MM.1S (cell line): ENCODE data around the gene SFMBT1.

ENCODE experiments used
- DNase-seq: peaks from one replicate; pipeline ENCODE4 v3.0.0-alpha.2; 2015
- H2AFZ ChIP-seq: fragments of 300-600 bp; sonication (generic); 2 replicates; pipeline ENCODE4 v1.6.0; 2016; ENCODE audit warnings: antibody characterized with exemption, low read length
- H3F3A ChIP-seq: fragments of 300-600 bp; sonication (generic); 2 replicates; pipeline ENCODE4 v1.6.1; 2016; ENCODE audit warnings: mild to moderate bottlenecking, antibody characterized with exemption, low read length, moderate library complexity, mixed read lengths; ENCODE audit not compliant: insufficient read depth
- H3K27ac ChIP-seq: fragments of 300-600 bp; sonication (generic); 2 replicates; pipeline ENCODE4 v1.5.1; 2016; ENCODE audit warnings: mild to moderate bottlenecking, low read length
- H3K27me3 ChIP-seq: fragments of 300-600 bp; sonication (generic); replicated peaks from 2 replicates; pipeline ENCODE4 v1.6.0; 2016; ENCODE audit warnings: low read length; ENCODE audit not compliant: insufficient read depth
- H3K36me3 ChIP-seq: fragments of 300-600 bp; sonication (generic); replicated peaks from 2 replicates; pipeline ENCODE4 v1.6.1; 2016; ENCODE audit warnings: mild to moderate bottlenecking, low read length, mixed read lengths; ENCODE audit not compliant: insufficient read depth
- H3K4me1 ChIP-seq: fragments of 300-600 bp; sonication (generic); 2 replicates; pipeline ENCODE4 v1.6.1; 2016; ENCODE audit warnings: low read length, mixed read lengths
- H3K4me2 ChIP-seq: fragments of 300-600 bp; sonication (generic); 2 replicates; pipeline ENCODE4 v1.6.0; 2016; ENCODE audit warnings: low read depth, low read length
- H3K4me3 ChIP-seq: fragments of 300-600 bp; sonication (generic); 2 replicates; pipeline ENCODE4 v1.5.1; 2016; ENCODE audit warnings: low read length, mixed read lengths
- H3K79me2 ChIP-seq: fragments of 300-600 bp; sonication (generic); 2 replicates; pipeline ENCODE4 v1.6.1; 2016; ENCODE audit warnings: mixed run types, low read length, mixed read lengths
- H3K9ac ChIP-seq: fragments of 300-600 bp; sonication (generic); 2 replicates; pipeline ENCODE4 v1.6.1; 2016; ENCODE audit warnings: low read length, mixed read lengths
- H3K9me2 ChIP-seq: fragments of 300-600 bp; sonication (generic); replicated peaks from 2 replicates; pipeline ENCODE4 v1.6.1; 2016; ENCODE audit warnings: mild to moderate bottlenecking, low read length, mixed read lengths; ENCODE audit not compliant: insufficient read depth
- H3K9me3 ChIP-seq: fragments of 300-600 bp; sonication (generic); replicated peaks from 2 replicates; pipeline ENCODE4 v1.6.1; 2016; ENCODE audit warnings: mild to moderate bottlenecking, low read length, mixed read lengths; ENCODE audit not compliant: insufficient read depth
- H4K20me1 ChIP-seq: fragments of 300-600 bp; sonication (generic); 2 replicates; pipeline ENCODE4 v1.6.1; 2016; ENCODE audit warnings: mild to moderate bottlenecking, low read length, moderate library complexity, mixed read lengths; ENCODE audit not compliant: insufficient read depth
- EZH2 ChIP-seq: fragments of 300-600 bp; sonication (generic); optimal IDR thresholded peaks from 2 replicates; pipeline ENCODE3; 2017; ENCODE audit warnings: low read depth, mild to moderate bottlenecking, antibody characterized with exemption, low read length, mixed read lengths
- EZH2phosphoT487 ChIP-seq: fragments of 300-600 bp; sonication (generic); IDR thresholded peaks from 2 replicates; pipeline ENCODE4 v1.6.1; 2018; ENCODE audit warnings: antibody characterized with exemption, low read length
- TF ChIP-seq, protein P1 (sequence below): fragments of 300-600 bp; sonication (generic); IDR thresholded peaks from 2 replicates; pipeline ENCODE4 v1.5.1; 2016; ENCODE audit warnings: antibody characterized with exemption, low read length, mixed read lengths

Gene SFMBT1

DNA sequence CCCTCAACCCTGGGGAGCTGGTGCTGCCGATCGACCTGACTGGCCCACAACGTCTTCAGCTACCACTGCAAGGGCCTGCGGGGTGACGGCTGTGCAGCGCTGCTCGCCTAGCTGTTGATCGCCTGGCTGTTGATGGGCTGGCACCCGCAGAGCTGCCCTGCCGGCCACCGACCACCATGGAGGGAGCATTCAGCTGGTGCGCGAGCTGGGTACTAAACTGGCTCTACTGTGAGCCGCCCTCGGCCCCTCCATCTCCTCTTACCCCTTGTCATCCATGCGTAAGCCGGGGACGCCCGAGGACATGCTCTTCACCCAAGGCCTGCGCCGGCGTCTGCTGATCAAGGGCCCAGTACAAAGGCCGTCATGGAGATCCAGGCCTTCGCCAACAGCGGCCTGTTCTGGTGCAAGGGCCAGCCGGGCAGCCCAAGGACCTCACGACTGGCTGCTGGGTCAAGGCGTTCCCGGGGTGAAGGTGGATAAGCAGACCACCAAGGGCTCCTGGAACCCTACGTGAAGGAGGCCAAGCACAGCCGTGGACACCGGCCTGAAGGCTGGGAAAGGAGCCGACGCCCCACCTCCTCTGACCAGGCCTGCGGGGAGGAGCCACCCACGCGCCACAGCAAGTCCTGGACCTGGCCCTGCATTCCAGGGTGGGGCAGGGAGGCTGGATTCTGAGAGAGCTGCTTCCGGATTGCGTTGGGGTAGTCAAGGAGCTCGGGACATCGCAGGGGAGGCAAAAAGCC, 46.9 kb downstream of the SFMBT1 start:
- Histone ChIP-seq H4K20me1 (no peaks in the 10 kb centered on the region), H3K9ac (no peak overlapping the region), H3K27me3 (no peaks in the 10 kb centered on the region), H3K4me2 (no peak overlapping the region), H3K79me2 (peaks cover 36% of the 10 kb centered on the region), H3K4me1 (no peaks in the 10 kb centered on the region), H3K27ac (no peak overlapping the region), H3K4me3 (no peak overlapping the region), H3F3A (no peaks in the 10 kb centered on the region), H2AFZ (no peak overlapping the region), H3K36me3 (no peaks in the 10 kb centered on the region), H3K9me3 (no peaks in the 10 kb centered on the region), H3K9me2 (no peaks in the 10 kb centered on the region)
- TF ChIP-seq EZH2 (no peak), EZH2phosphoT487 (no peak)
- TF ChIP-seq, protein P1, sequence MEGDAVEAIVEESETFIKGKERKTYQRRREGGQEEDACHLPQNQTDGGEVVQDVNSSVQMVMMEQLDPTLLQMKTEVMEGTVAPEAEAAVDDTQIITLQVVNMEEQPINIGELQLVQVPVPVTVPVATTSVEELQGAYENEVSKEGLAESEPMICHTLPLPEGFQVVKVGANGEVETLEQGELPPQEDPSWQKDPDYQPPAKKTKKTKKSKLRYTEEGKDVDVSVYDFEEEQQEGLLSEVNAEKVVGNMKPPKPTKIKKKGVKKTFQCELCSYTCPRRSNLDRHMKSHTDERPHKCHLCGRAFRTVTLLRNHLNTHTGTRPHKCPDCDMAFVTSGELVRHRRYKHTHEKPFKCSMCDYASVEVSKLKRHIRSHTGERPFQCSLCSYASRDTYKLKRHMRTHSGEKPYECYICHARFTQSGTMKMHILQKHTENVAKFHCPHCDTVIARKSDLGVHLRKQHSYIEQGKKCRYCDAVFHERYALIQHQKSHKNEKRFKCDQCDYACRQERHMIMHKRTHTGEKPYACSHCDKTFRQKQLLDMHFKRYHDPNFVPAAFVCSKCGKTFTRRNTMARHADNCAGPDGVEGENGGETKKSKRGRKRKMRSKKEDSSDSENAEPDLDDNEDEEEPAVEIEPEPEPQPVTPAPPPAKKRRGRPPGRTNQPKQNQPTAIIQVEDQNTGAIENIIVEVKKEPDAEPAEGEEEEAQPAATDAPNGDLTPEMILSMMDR = no peak
- no peak for DNase-seq

DNA sequence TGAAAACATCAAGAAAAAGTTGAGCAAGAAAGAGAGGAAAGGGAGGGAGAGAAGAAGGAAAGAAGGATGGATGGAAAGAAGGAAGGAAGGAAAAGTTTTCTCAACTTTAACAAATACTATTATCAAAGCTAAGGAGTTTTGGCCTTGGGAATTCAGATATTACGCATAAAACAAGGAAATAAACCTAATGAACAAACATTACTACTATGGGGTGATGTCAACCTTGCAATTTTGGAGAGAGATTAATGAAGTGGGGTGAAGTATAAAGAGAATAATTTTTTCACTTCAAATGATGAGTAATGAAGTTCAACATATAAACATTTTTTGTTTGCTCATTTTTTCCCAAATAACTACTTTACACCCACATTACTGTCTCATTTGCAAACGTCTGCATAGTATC, 55.2 kb downstream of the SFMBT1 start:
- Histone ChIP-seq H3K4me1 (no peaks in the 10 kb centered on the region), H3K27me3 (no peaks in the 10 kb centered on the region), H3K27ac (no peak overlapping the region), H3K9me2 (no peaks in the 10 kb centered on the region), H3K36me3 (no peaks in the 10 kb centered on the region), H3K4me3 (no peak overlapping the region), H3K79me2 (peaks cover 45% of the 10 kb centered on the region), H4K20me1 (no peaks in the 10 kb centered on the region), H3F3A (no peaks in the 10 kb centered on the region), H3K9ac (no peak overlapping the region), H2AFZ (no peak overlapping the region), H3K9me3 (no peaks in the 10 kb centered on the region), H3K4me2 (no peak overlapping the region)
- TF ChIP-seq EZH2phosphoT487 = no peak
- TF ChIP-seq, protein P1 = no peak
- no peak for TF ChIP-seq EZH2
- DNase-seq = no peak

GRCh38 chr3:52986938-52987337, 58.9 kb downstream of the SFMBT1 start:
- H3K36me3 ChIP-seq = no peaks in the 10 kb centered on the region
- no peak for DNase-seq
- TF ChIP-seq EZH2phosphoT487 = no peak
- TF ChIP-seq EZH2 = no peak
- peaks cover 33% of the 10 kb centered on the region for H3K79me2 ChIP-seq
- no peaks in the 10 kb centered on the region for H4K20me1 ChIP-seq
- no peaks in the 10 kb centered on the region for H3F3A ChIP-seq
- no peaks in the 10 kb centered on the region for H3K9me3 ChIP-seq
- H3K4me1 ChIP-seq = peaks cover 7% of the 10 kb centered on the region; the same call in 1 of the 2 replicates
- no peaks in the 10 kb centered on the region for H3K27me3 ChIP-seq
- no peak overlapping the region for H3K4me3 ChIP-seq
- no peak overlapping the region for H3K9ac ChIP-seq
- no peak overlapping the region for H2AFZ ChIP-seq
- no peak overlapping the region for H3K27ac ChIP-seq
- H3K9me2 ChIP-seq = no peaks in the 10 kb centered on the region
- H3K4me2 ChIP-seq = no peak overlapping the region

- Histone ChIP-seq H3K27ac (no peak overlapping the region), H3F3A (no peaks in the 10 kb centered on the region), H3K9ac (no peak overlapping the region), H3K79me2 (peaks cover 37% of the 10 kb centered on the region), H3K36me3 (no peaks in the 10 kb centered on the region), H2AFZ (no peak overlapping the region), H3K27me3 (no peaks in the 10 kb centered on the region), H3K4me1 (peaks cover 7% of the 10 kb centered on the region; the same call in 1 of the 2 replicates), H3K9me3 (no peaks in the 10 kb centered on the region), H4K20me1 (no peaks in the 10 kb centered on the region), H3K4me3 (no peak overlapping the region), H3K4me2 (no peak overlapping the region), H3K9me2 (no peaks in the 10 kb centered on the region)
- TF ChIP-seq EZH2 = no peak
- TF ChIP-seq EZH2phosphoT487 = no peak
- TF ChIP-seq, protein P1 = no peak
- DNase-seq = no peak
These were observed 59.8 kb downstream of the SFMBT1 start for GRCh38 chr3:52986049-52986448.
